Activated CD4-positive, CD25-positive, alpha-beta regulatory T cell treated with anti-CD3 and anti-CD28 coated beads, Interleukin-2, amount 50 U/mL, for 72 hours (primary cell): ENCODE results near the gene FMNL3.
A peak's percentile ranks its signal among the peaks of the same experiment; 100 is the strongest.

Source experiments
- DNase-seq: peaks from one replicate; pipeline ENCODE4 v3.0.0; 2021

FMNL3 gene

DNA sequence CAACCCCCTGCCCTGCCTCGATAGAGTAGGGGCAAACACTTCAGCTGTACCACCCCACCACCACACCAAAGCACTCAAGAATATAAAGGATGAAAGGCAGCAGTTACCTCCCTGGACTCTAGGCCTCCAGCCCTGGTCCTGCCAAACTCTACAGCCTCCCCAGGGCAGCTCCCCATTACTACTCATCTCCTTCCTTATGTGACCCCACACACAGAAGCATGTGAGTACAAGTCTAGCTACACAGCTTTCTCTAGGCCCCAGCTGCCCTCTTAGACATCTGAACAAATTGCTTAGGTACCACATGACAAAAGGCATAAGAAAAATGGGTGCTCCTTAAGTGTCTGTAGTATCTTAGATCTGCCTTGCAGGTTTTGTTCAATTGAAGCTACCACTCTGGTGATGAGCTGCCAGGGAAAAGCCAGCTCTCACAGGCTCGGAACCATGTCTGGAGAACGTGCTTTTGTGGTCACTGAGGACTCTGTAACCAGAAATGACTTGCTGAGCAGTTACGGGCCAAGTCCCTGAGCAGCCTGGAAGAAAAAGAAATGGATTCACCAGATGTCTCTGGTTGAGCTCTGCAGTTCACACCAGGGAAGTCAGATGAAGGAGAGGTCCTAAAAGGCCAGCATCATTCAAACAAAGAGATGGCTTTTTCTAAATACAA lies 32.8 kb downstream of the FMNL3 start:
- DNase-seq, result no peak

DNA sequence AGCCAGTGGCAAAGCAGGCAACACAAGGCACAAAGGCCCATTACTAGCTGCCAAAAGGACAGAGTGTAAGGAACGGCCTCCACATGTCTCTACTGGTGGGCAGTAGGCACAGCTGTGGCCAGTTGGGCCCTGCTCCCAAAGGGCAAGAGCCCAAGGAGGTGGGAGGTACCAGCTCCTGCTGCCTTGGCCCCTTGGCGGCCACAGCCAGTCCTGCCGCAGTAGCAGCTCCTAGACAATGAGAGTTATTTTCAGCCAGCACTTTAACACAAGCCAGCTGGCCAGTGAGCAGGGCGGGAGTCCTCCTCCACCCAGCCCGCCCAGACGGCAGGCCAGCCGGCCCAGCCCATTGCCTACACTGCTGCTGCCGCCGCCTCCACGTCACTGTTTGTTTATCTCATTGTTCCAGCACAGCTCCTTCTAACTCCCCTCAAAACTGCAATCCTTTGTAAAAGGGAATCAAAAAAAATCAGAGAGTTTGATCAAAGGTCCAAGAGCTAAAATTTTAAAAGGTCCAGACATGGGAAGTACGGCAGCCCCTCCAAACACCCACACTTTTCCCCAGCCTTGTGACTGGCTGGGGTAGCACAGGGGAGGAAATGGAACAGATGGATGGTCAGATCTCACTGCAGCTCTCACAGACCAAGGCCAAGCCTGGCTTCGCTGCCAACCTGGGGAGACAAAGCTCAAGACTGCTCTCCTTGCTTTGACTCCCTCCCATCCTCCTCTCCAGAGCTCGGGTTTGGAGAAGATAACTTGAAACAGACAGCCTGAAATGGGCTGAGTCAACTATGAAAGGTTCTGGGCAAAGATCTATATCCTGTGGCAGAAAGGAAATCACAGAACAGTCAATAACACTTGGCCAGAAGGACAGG lies 33.5 kb downstream of the FMNL3 start:
- no peak for DNase-seq

DNA sequence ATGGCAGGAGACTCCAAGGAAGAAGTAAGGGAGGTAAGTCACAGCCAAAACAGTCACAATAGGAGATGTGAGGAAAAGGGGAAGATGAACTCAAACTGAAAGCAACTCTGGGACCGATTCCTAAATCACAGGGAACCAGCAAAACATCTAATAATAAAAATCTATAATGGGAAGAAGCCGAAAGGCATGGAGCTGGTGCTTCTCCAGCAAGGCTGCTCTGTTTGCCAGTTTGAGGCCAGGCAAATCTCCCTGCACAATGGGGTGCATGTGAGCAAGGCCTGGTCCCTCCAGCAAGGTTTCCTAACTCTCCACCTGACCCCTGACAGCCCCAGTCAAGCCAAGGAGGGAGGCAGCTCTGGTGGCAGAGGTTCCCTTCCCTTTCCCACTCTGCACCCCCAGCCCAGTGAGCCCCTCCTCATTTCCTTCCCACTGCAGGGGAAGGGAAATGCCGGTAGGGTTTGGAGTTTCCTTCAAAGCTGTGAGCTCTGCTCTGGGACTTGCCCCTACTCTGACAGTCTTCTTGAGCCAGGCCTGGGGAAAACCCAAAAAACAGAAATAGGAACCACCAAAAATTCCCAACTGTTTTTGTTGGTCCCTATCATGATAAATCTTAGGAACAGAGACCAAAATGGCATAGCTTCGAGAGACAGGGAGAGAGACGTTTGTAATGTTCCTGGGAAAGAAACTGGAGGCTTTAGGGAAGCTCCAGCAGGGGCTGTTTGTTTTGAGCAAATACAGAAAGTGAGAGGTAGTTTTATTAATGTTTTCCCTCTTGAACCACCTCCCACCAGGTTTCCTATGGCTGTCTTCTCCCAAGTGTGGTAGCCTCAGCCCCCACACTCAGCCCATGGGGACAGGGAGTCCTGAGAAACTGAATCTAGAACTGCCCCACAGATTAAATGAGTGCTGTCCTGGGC lies 34.6 kb downstream of the FMNL3 start:
- DNase-seq, result no peak

DNA sequence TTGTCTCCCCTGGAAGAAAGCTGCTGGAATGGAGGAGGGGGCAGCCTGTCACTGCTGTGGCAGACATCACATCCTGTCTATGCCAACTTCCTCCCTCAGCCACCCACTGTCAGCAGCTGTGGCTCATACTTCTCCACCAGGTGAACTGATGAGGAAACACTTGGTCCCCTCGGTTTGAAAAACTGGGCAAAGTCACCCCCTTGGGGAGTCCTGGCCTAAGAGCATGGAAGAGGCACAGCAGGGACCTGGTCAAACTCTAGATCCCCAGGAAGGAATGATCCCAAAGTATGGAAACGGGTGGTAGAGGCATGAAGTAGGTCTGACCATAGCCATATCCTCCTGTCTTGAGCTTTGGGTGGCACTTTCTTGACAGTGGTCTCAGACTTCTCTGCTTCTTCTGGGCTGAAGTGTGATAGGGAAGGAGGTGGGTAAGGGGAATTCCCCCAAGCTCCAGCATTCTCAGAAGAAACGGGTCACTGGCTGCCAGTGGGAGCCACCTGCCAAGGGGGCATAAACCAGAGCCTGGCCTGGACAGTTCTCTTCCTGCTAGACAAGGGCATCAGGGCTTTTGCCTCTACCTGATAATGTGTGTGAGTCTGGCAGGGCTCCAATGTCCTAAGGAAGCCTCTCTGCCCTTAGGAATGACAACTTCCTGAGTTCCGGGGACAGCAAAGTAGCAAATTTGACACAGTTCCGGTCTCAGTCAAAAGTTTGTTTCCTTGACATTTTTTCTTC lies 36.0 kb downstream of the FMNL3 start:
- peak; percentile 42 for DNase-seq

DNA sequence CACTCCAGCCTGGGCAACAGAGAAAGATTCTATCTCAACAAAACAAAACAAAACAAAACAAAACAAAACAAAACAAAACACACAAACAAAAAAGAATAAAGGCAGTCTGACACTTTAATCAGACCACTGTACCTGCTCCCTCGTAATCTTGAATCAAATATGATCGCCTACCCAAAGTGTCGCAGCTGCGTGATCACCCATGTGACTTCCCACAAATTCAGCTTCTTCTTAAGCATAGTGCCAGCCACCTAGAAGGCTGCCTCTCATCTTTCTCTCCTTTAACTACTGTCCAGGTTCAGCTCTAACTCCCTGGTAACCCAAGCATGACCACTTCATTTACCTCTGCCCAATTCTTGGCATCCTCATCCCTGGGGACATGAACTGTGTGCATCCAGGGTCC lies 37.4 kb downstream of the FMNL3 start:
- DNase-seq, result no peak

DNA sequence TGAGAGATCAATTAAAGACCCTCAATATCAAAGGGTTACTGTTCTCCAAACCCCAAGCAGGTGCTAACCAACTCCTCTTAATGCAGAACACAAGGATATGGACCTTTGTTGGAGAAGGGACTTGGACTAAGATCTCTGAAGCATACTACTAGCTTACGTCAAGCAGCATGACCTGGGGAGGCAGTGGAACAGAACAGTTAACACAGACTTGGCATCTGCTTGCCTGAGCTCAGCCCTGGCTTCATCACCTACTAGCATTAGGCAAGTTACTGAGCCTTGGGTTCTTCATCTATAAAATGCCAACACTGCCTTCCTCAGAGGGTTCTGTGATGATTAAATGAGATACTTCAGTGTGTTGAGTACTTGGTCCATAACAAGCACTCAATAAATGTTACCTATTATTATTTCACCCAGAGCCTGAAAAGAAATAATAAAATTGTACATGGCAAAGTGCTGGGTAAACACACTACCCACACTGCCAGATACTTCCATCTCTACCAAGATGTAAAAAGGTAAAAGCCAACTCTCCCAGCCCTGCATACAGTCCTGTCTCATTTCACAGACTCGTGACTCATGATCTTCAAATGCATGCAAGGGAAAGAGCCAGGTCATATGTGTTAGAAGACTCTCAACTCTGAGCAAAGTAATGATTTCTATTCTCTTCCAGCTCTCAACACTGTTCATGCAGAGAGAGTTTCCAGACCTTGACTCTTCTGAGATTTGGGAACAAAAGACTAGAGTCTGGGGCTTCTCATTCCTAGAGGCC lies 39.7 kb downstream of the FMNL3 start:
- DNase-seq, result no peak

DNA sequence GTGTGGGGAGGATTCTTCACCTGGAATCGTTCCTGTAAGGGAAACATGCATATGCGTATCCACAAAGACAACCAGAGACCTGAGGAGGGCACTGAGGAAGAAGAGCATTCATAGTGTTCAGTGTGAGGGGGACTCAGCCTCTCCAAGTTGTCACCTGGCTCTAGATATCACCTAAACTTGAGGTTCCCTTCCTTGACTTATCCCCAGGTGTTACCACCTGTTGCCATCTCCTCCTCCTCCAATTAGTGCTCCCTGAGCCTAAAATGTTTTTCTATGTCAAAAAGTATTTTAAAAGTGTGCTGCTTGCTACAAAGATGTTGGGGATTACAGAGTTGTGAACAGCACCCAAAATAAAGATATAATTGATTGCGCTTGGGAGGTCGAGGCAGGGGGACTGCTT lies 41.0 kb downstream of the FMNL3 start:
- no peak for DNase-seq

DNA sequence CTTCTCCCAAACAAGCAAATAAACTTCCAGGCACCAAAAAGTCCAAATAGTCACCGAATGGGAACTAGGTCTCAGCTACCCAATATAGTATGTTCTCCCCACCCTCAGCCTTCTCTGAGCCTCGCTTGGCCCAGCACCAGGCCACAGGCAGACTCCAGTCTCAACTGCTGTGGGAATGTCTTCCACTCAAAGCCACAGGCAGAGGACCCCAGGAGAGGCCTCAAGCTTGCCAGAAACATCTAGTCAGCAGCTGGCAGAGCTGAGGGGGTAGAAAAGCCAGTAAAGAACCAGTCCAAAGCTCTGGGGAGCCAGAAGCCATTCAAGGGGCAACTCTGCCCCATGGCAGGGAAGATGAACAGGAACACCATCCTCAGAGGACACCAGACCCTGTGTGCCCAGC lies 41.8 kb downstream of the FMNL3 start:
- DNase-seq, result no peak

DNA sequence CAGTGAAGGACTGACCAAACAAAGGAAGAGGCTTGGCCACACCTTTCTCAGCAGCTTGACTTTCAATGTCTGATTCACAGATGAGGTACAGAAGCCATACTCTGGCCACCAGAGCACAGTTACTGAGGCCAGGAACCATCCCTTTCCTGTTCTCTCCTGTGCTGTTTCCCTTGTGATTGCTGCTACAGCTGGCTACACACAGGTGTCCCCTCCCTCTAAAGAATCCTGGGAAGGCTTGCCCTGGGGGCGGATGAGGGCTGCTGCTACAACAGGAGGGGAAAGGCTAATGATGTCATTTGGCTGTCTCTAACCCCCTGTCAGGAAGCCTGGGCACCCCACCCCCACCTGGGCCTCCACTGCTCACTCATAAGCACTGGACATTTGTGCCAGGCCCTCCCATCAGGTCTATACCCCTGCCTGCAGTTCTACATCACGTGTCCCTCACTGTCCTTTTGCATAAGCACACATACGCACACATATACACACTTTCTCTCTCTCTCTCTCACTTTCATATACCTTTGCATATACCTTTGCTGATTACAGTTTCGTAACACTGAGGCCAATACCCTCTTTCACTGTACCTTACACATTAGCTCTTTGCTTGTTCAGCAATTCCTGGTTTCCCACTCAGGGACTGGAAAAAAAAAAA lies 42.5 kb downstream of the FMNL3 start:
- no peak for DNase-seq

DNA sequence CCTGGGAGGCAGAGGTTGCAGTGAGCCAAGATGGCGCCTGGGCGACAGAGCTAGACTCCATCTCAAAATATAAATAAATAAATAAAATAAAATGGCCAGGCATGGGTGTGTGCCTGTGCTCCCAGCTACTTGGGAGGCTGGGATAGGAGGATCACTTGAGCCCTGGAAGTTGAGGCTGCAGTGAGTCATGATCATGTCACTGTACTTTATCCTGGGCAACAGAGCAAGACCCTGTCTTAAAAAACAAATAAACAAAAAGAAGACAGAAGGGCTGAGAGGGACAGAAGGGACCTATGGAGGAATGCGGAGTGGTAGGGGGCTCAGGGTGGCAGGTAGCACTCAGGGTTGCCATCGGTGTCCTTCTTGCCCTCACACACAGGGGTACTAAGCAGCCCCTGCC lies 43.0 kb downstream of the FMNL3 start:
- no peak for DNase-seq

DNA sequence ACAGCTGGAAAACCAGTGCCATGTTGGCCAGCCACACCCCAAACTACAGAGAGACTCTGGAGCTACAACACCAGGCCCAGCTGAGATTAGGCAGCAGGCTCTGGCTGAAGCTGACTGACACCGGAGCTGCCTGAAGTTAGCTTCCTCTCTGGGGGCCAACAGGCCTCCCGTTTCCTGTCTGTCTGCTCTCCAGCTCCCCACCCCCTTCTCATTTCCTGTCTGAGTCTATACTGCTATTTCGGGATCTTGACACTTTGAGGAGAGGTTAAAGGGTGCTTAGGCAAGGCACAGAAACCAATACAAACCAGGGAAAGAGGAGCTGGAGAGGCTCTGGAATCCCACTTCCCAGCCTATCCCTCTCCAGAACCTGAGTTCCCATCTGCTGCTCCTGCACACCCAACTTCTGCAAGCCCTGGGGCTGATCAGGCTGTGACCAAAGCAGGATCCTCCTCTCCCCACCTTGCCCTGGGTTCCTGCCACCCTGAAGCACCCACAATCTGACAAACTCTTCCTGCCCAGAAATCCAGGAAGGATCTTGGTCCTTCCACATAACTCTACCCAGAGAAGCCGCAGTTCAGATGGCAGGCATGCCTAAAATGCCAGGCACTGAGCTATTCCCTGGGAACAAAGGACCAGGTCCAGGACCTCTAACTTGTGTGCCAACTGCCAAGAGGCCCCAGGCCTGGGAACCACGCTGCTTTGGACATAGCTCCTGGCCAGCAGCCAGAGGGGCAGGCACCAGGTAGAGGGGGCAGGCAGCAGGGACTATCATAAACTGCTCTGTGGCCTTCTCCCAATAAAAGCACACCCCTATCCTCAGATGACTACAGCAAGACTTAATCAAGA lies 44.0 kb downstream of the FMNL3 start:
- peak; percentile 49 for DNase-seq

DNA sequence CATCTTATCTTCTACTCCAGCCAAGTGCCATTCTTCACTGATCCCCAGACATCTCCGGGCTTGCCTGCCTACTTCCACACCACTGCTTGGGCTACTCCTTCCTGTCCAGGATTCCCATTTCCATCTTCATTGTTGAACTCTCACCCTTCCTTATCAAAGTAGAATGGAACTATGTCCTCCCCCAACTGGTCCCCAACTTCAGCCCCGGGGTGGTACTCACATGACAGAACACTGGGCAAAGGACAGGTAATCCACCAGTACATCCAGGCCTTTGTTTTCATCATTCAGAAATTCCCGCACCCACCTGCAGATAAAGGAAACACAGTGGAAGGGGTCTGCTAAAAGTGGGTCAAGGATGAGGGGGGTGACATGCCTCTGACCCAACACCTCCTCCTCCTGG lies 45.5 kb downstream of the FMNL3 start:
- no peak for DNase-seq

DNA sequence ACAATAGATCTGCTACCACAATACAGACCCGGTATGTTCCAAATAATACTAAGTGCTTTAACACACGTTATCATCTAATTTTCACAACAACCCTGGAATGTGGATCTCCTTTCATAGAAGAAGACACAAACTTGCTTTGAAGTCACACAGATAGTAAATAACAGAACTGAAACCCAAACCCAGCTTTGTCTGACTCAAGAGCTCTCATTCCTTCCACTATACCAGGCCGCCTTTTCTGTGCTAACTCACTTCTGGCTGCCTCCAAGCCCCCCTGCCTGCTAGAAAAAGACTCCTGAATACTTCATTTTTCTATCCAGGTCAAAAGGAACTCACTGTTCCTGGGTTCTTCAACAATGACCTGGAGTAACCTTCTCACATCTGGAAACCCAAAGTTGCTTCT lies 46.0 kb downstream of the FMNL3 start:
- DNase-seq, result no peak

DNA sequence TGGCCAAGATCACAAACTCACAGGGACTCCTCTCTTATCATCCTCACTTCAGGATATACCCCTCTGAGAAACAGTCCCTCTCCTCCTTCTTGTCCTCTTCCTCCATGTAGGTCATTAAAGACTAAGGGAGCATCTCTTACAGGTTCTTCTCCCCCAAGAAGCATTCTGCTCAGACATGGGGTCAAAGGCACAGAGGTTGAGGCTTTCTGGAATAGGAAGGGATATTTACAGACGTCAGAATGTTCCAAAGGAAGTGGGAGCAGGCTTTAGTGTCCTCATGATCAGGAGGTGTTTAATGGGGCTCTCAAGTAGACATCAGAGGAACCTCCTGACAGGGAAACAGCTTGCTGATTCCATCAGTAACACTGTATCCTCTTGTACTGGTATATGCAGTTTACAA lies 47.5 kb downstream of the FMNL3 start:
- DNase-seq, result no peak

DNA sequence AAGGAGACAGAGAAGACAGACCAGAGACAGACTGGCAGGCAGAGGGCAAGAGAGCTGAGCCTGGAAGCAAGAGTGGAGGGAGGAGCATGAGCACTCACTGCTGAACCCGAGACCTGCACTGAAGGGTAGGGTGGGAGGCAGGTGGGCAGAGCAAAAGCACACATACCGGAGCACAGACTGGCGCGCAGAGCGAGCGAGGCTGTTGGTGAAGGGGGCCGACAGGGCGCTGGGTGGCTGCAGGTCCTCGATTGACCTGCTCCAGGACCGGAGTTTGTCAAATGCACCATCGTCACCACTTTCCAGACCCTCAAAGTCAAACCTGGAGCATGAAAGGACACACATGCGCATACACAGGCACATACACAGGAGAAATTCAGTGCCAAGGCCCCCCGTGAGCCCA lies 48.9 kb downstream of the FMNL3 start:
- no peak for DNase-seq

DNA sequence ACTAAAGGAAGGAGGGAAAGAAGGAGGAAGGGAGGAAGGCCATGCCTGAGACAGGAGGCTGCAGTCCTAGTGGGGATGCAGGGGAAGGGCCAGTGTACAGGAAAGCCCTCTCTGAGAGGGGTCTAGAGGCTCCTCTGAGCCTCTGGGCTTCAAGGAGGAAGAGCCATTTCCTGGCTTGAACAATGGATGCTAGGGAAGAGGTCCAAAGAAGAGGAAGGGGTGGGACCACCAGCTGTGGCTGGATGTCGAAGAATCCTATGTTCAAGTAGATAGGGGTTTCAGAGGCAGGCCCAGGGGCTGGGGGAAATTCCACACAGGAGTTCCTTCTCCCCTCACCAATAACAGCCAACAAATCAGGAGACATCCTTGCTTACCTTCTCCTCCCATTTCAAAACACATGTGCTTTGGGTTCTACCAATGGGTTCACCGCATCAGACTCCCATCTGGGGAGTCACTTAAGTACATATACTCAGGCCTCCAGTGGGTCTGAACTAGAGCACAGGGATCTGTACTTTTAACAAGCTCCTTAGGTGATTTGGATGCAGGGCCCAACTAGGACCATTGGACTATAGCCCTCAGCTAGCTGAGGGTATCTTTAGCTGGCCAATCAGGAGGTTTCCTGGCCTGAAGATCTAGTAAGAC lies 51.5 kb downstream of the FMNL3 start:
- no peak for DNase-seq

DNA sequence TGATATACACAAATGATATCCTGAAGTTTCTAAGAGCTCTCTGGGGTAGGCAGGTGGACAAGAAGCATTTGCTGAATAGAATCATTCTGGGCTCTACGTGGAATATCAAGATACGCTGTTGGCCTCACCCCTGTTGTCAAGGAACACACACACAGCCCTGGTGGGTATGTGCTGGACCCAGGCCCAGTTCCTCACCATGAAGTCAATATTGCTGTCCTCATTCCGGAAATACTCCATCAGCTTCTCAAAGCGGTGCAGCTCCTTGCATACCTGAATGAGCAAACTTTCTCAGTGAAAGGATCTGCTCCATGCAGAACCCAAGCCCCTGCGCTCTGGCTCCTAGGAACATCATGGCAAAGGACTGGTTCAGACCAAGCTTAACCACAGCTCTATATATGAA lies 52.5 kb downstream of the FMNL3 start:
- no peak for DNase-seq

DNA sequence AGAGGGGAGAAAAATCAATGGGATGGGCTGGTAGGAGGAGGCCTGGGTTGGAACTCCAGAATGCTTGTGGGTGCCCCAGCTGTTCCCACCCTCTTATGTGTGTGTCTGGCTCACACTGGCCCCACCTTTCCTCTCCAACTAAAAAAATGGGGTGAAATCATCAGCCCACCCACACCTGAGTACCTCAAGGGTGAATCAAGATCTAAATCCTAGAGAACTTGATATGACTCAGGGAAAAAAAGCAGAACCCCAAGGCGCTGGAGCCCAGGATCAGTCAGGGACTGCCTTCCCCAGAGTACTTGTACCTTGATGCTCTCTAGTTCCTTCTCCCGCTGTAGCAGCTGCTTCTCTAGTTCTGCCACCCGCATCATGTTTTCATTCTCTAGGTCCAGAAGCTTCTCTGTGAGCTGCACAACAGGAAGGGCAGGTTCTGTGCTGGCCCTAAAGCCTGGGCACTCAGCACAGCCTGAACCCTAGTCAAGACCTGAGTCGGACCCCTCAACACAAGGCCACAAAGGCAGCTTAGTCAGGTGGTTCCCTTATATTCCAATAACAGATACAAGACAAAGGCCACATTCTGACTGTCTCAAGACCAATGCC lies 54.2 kb downstream of the FMNL3 start:
- no peak for DNase-seq

DNA sequence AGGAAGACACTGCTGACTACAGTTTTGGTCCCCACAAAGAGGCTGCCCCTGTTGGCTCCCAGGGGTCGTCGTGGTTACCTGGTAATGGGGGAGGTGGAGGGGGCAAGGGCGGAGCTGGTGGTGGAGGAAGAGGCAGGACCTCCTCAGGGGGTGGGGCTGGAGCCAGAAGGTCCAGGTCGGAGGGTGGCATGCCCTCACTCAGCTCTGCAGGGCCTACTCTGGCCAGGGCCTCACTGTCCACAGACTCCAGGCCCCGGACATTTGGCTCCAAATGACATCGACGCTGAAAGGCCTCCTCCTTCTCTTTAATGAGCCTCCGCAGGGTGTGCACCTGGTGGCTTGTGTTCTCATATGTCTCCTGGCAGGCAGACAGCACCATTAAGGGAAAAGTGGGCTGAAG lies 55.4 kb downstream of the FMNL3 start:
- no peak for DNase-seq

DNA sequence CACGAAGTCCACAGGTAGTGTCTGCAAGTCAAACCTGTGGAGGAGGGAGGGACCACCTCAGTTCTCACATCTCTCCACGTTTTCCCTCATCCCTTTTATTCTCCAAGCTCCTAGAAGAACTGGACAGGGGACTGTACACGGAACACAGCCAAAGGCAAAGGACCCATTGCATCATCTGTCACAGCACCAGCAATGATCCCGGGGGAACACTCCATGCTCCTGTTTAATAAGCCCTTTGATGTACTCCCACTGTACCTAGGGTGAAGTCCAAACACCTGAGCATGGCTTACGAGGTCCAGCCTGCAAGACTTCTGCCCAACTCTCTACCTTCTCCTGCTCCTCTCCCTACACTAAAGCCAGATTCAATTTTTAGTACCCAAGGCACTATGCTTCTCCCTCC lies 57.3 kb downstream of the FMNL3 start:
- no peak for DNase-seq
